DOHH2 (cell line): ENCODE results near the gene ERMN.

Experiments used
- CTCF ChIP-seq: fragments of 200-600 bp; sonication (generic); IDR thresholded peaks from one replicate; pipeline ENCODE4 v1.5.1; 2014; ENCODE audit warnings: antibody characterized with exemption, mild to moderate bottlenecking, low read depth, low read length; ENCODE audit not compliant: poor library complexity, severe bottlenecking
- EZH2phosphoT487 ChIP-seq: fragments of 200-600 bp; sonication (generic); IDR thresholded peaks from 2 replicates; pipeline ENCODE4 v1.6.1; 2017; ENCODE audit warnings: borderline replicate concordance, mild to moderate bottlenecking, antibody characterized with exemption, low read length, moderate library complexity, mixed read lengths

- peak; percentile 77 for TF ChIP-seq CTCF
- no peak for TF ChIP-seq EZH2phosphoT487
Measured at GRCh38 chr2:157302492-157303099, 23.0 kb downstream of the ERMN start.
